ENCODE measurements around the gene CDH13. TPM values are rescaled to one million over a fixed set of nuclear protein-coding genes. Genes with fewer than 3 reads are reported as not detected.

Gene CDH13
- total RNA-seq, 4 donors from 2014 or later: 3.4 to 14.8 (median 6.5) TPM

DNA sequence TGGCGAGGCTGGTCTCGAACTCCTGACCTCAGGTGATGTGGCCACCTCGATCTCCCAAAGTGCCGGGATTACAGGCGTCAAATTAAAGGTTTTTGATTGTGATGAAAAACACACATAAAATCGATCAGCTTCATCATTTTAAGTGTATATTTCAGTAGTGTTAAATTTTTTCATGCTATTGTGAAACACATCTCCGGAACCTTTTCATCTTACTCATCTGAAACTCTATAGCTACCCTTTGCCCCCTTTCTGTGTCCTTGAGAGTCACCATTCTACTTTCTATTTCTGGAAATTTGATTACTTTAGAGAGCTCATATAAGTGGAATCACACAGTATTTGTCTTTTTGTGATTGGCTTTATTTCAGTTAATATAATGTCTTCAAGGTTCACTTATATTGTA lies 702.7 kb downstream of the CDH13 start:
- no peak for DNase-seq
- 80% methylated on average over 7 of the region's 7 CpGs for WGBS, 2 donors

DNA sequence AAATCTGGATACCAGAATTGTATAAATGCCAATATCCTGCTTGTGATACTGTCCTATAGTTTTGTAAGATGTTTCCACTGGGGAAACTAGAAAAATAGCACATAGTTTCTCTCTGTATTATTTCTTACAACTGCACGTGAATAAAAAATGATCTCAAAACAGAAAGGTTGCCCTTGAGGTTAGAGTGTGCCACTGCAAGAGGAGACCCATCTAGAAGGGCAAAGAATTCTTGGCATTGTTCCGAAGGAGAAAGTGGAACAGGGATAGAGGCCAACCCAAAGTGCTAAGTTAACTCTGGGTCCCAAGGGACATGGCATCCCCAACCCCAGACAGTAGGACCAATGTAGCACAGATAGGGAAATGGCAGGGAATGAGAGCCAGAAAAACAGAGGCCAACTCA lies 703.5 kb downstream of the CDH13 start:
- Histone ChIP-seq H3K27me3 (no peaks in the 10 kb centered on the region), H3K9me3 (no peaks in the 10 kb centered on the region), H3K27ac (no peak overlapping the region), H3K4me3 (replicated peaks in 1 of 3) (no peak overlapping the region), H3K36me3 (no peaks in the 10 kb centered on the region), H3K4me1 (no peaks in the 10 kb centered on the region)
- DNase-seq: no peak
- intact Hi-C loops (cut with DNase I): no loop called here
- 59 to 60% methylated on average over 2 of the region's 2 CpGs for WGBS, 2 donors
- TF ChIP-seq POLR2A (IDR thresholded peaks at IDR 0.05) (no peak), CTCF (IDR thresholded peaks at IDR 0.05) (peak in 1 of 6 experiments; percentile 19)

More for the DNA sequence above, 702.7 kb downstream of the CDH13 start:
- no peak for TF ChIP-seq POLR2A (IDR thresholded peaks at IDR 0.05)
- TF ChIP-seq CTCF (IDR thresholded peaks at IDR 0.05): no peak
- intact Hi-C loops (cut with DNase I): no loop called here
- Histone ChIP-seq H3K36me3 (no peaks in the 10 kb centered on the region), H3K9me3 (no peaks in the 10 kb centered on the region), H3K4me3 (replicated peaks in 1 of 3) (no peak overlapping the region), H3K27ac (no peak overlapping the region), H3K27me3 (no peaks in the 10 kb centered on the region), H3K4me1 (no peaks in the 10 kb centered on the region)

GRCh38 chr16:83335076-83335475 lies 708.3 kb downstream of the CDH13 start:
- 85 to 93% methylated on average over 2 of the region's 2 CpGs for WGBS, 2 donors
- H3K4me1 ChIP-seq: no peaks in the 10 kb centered on the region
- H3K27ac ChIP-seq: no peak overlapping the region
- H3K9me3 ChIP-seq: no peaks in the 10 kb centered on the region
- no peak overlapping the region for H3K4me3 ChIP-seq (replicated peaks in 1 of 3)
- no peaks in the 10 kb centered on the region for H3K27me3 ChIP-seq
- intact Hi-C loops (cut with DNase I): no loop called here
- TF ChIP-seq POLR2A (IDR thresholded peaks at IDR 0.05) (no peak), CTCF (IDR thresholded peaks at IDR 0.05) (no peak)
- no peaks in the 10 kb centered on the region for H3K36me3 ChIP-seq
- DNase-seq: no peak

GRCh38 chr16:83336603-83337002 lies 709.8 kb downstream of the CDH13 start:
- no peaks in the 10 kb centered on the region for H3K27me3 ChIP-seq
- no peak overlapping the region for H3K27ac ChIP-seq
- TF ChIP-seq CTCF (IDR thresholded peaks at IDR 0.05): no peak
- TF ChIP-seq POLR2A (IDR thresholded peaks at IDR 0.05): no peak
- intact Hi-C loops (cut with DNase I): no loop called here
- no peak overlapping the region for H3K4me3 ChIP-seq (replicated peaks in 1 of 3)
- no peaks in the 10 kb centered on the region for H3K4me1 ChIP-seq
- WGBS, 2 donors: 86% methylated on average over 3 of the region's 3 CpGs
- no peak for DNase-seq
- no peaks in the 10 kb centered on the region for H3K9me3 ChIP-seq
- H3K36me3 ChIP-seq: no peaks in the 10 kb centered on the region

GRCh38 chr16:83338138-83338537 lies 711.4 kb downstream of the CDH13 start:
- TF ChIP-seq POLR2A (IDR thresholded peaks at IDR 0.05) (no peak), CTCF (IDR thresholded peaks at IDR 0.05) (no peak)
- H3K36me3 ChIP-seq: no peaks in the 10 kb centered on the region
- intact Hi-C loops (cut with DNase I): no loop called here
- H3K9me3 ChIP-seq: no peaks in the 10 kb centered on the region
- 89% methylated on average over 3 of the region's 3 CpGs for WGBS, 2 donors
- H3K4me1 ChIP-seq: no peaks in the 10 kb centered on the region
- DNase-seq: no peak
- no peaks in the 10 kb centered on the region for H3K27me3 ChIP-seq
- H3K4me3 ChIP-seq (replicated peaks in 1 of 3): no peak overlapping the region
- no peak overlapping the region for H3K27ac ChIP-seq

Data from thyroid gland (tissue), 4 donors.